ENCODE data around the gene PIP5K1C. TPM values are rescaled to one million over a fixed set of nuclear protein-coding genes. Genes with fewer than 3 reads are reported as not detected.

Gene PIP5K1C
- total and polyA plus RNA-seq, 9 of the 15 experiments (the other 6 are each of a cell fraction or from before 2014, with no cell fraction given), result 0.38 to 22.1 (median 4.1) TPM

- no peak for TF ChIP-seq NR0B1 (IDR thresholded peaks at IDR 0.05; ENCODE audit: partially characterized antibody)
- no peak for TF ChIP-seq TAF15 (IDR thresholded peaks at IDR 0.05; ENCODE audit: low read depth, low read length)
- no peak for TF ChIP-seq FOSL1 (tag; conservative IDR thresholded peaks at IDR 0.05)
- peak; percentile 30; the same call in 1 of the 2 replicates for TF ChIP-seq EGR1 (conservative IDR thresholded peaks at IDR 0.05)
- no peak for TF ChIP-seq USF2 (CRISPR knock-in tag; IDR thresholded peaks at IDR 0.05)
- no peak for TF ChIP-seq SMAD2 (IDR thresholded peaks at IDR 0.05; ENCODE audit: low read depth, low read length)
- TF ChIP-seq KLF16 (IDR thresholded peaks at IDR 0.05), result no peak
- TF ChIP-seq MCM7 (IDR thresholded peaks at IDR 0.05), result 0 out of 4 replicates have a peak, but pooled peaks have one; percentile 3 to 17
- TF ChIP-seq, protein P1, sequence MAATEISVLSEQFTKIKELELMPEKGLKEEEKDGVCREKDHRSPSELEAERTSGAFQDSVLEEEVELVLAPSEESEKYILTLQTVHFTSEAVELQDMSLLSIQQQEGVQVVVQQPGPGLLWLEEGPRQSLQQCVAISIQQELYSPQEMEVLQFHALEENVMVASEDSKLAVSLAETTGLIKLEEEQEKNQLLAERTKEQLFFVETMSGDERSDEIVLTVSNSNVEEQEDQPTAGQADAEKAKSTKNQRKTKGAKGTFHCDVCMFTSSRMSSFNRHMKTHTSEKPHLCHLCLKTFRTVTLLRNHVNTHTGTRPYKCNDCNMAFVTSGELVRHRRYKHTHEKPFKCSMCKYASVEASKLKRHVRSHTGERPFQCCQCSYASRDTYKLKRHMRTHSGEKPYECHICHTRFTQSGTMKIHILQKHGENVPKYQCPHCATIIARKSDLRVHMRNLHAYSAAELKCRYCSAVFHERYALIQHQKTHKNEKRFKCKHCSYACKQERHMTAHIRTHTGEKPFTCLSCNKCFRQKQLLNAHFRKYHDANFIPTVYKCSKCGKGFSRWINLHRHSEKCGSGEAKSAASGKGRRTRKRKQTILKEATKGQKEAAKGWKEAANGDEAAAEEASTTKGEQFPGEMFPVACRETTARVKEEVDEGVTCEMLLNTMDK (IDR thresholded peaks at IDR 0.05; ENCODE audit: borderline replicate concordance, insufficient read depth, low read depth, low read length, poor library complexity, severe bottlenecking), result no peak
- no peak for TF ChIP-seq ZNF449 (CRISPR knock-in tag; IDR thresholded peaks at IDR 0.05)
Measured at GRCh38 chr19:3605770-3606169, 94.5 kb downstream of the PIP5K1C start (continued).
